GM19035 (cell line): ENCODE data around the gene RAPGEF6.
A peak's percentile ranks its signal among the peaks of the same experiment; 100 is the strongest.

ENCODE experiments used
- ATAC-seq: cut with Tn5 transposase; IDR thresholded peaks from one replicate; pipeline ENCODE4 v1.9.1; 2021; ENCODE audit not compliant: unreplicated experiment

Gene RAPGEF6

DNA sequence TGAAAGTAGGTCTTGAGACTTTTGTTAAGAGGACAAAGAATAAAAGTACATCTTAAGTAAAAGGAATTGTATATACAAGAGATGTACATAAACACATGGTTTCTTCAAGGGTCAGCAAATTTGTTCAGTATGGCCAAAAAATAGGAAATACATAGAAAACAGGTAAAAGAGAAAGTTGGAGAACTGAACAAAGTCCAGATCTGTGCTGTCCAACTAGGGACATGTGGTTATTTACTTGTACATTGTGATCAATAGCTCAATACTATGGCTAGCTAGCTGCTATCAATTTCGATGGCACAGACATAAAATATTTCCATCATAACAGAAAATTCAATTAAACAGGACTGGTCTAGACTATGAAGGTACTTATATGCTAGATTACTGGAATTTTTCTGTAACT lies 92.3 kb downstream of the RAPGEF6 start:
- ATAC-seq, result no peak

DNA sequence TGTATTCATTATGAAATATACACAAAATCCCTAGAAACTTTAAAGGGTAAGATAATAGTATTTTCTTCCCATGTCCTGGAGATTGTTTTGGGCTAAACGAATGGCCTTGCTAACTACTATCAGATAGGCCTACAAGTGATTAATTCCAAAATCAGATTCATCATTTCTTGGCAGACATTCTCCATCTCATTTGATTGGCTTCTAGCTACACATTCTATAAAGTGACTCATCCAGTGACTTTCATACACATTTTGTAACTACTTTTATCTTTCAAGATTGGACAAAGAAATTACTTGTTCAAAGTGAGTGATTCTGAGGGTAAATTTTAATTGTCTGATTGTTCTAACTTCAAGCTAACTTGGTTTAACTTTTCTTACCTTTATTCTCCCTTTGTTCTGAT lies 93.3 kb downstream of the RAPGEF6 start:
- no peak for ATAC-seq

DNA sequence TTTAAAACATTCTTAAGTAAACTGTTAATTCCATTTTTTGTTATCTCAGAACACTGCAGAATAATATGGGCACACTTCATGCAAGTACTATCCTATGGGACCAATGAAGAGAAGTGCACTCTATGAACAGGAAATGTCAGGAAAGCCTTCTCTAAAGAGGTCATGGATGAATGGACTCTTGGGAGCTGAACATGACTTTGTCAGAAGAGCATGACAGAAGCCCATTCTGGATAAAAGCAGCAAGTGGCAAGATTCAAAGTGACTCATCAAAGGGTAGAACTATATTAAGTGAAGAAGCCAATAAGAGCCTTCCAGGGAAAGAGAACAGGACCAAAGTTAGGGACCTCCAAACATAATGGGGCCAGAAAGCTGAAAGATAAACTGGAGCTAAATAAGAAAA lies 94.0 kb downstream of the RAPGEF6 start:
- no peak for ATAC-seq

DNA sequence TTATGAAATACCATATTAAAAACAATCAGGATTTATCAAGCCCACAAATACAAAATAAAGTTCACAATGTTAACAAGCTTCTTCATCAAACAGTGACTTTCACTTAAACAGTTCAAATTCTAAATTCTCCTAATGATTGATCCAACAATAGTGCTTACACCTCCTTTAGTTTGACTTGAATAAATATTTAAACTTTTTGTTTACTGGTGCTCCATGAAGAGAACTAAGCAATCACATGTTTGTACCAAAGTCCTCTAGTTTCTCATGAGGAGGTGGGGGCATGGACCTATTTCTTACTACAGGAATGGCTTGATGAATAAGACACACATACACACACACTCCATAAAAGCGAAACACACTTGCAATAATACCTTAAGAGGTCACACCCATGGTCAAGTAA lies 95.8 kb downstream of the RAPGEF6 start:
- no peak for ATAC-seq

DNA sequence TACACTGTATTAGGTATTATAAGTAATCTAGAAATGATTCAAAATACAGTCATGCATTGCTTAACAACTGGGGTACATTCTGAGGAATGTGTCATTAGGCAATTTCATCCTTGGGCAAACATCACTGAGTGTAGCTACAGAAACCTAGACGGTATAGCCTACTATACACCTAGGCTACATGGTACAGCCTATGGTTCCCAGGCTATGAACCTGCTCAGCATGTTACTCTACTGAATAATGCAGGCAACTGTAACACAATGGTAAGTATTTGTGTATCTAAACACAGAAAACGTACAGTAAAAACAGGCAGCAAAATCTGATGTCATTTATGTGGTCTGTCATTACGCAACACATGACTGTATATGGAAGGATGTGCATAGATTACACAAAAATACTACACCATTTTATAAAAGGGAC lies 96.8 kb downstream of the RAPGEF6 start:
- no peak for ATAC-seq

DNA sequence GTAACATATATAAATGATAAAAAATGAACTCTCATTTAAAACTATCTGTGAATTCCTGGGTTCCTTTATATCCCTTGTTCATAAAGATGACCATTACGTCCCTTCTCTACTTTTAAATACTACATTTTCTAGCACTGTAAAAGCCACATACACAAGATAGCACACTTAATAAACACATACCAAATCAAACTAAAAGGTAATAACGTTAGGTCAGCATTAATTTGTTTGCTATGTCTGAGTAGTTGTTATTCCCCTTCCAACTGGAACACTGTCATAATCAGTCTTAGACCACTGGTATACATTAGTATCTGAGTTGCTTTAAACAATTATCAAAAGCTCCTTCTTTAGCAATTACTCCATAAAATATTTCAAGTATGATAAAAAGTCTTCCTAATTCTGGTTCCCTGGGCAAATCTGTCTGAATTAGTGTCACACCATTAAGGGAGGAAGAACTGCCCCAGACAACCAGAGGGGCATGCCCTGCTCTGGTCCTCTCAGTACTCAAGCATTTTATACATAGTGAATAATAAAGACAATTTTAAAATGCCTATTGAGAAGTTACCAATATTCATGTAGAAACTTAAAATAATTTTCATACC lies 98.1 kb downstream of the RAPGEF6 start:
- no peak for ATAC-seq

DNA sequence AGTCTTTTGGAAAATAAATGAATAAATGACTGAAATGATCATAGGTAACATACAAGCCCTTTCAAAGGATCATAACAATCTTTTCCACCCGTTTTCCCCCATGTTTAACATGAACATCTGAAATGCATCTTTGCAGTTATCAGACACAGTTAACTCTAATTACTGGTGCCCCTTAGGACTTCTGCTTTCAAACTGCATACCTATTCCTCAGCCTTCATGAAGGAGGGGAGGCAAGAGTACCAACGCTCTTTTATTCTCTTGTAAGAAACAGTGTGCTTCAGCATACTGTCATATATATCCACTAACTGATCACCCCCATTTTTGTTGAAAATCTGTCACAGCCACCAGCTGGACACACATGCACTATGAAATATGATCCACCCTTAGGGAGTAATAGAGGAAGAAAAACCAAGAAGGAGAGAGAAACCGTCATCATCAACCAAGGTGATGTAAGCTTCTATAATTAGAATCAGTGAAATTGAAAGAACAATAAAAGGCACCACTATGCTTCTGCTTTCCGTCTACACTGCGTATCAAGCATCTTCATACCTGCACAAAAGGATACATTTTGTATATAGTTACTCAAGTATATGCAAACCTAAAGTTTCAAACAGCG lies 98.7 kb downstream of the RAPGEF6 start:
- ATAC-seq, result peak; percentile 88

DNA sequence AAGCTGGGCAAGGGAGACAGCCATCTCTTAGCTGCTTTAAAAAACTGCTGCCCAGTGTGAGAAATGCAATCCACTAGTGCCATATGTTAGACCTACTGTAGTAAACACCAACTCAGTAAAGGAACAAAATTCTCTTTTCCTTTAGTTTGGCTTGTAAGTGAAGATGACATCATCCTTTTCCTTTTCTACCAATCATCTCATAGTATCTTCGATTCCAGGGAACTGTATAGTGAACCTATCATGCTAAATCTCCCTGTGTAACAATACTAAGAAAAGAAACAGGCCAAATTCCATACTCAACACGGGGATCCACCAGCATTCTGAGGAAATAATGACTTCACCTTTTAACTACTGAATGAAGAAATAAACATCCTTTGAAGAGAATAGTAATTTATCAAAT lies 100.1 kb downstream of the RAPGEF6 start:
- ATAC-seq, result no peak

DNA sequence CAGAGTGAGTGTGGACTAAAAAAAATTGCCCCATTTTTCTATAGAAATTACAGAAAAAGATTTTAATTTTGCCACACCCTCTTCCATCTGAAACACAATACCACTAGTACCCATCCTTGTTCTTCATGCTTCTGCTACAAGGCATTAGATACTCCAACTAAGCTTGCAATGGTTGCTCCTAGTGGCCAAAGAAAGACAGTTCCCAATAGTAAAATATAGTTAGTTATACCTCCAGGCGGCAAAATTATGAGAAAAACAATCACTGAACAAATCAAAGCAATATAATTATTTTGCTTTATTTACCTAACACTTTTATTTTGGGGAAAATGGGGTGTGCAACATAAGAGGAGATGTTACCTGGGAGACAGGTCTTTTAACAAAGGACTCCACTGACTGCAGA lies 101.2 kb downstream of the RAPGEF6 start:
- no peak for ATAC-seq

DNA sequence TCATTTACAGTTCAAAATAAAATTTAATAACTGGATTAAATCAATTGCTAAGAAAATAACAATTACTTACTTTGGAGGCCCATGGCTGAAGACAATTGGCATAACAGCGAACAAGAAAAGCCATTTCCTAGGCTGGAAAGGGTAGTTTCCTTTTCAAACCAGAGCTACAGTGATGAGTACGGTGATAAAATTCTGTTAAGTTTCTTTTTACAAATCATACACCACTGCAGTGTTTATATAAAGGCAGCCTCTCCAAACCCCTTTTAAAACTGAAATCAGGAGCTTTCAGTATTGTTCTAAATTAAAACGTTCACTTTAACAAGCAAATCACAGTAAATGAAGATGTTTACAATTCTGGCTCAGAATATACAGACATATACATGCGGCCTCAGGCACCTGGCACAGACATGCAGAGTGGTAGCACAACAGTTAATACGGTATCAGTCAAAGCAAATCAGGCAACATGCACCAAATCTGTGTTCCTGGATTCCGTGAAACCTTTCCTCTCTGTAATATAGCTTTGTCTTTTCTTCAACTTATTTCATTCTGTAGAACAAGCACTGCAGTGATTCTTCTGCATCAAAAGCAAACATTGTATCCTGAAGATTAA lies 102.9 kb downstream of the RAPGEF6 start:
- no peak for ATAC-seq

DNA sequence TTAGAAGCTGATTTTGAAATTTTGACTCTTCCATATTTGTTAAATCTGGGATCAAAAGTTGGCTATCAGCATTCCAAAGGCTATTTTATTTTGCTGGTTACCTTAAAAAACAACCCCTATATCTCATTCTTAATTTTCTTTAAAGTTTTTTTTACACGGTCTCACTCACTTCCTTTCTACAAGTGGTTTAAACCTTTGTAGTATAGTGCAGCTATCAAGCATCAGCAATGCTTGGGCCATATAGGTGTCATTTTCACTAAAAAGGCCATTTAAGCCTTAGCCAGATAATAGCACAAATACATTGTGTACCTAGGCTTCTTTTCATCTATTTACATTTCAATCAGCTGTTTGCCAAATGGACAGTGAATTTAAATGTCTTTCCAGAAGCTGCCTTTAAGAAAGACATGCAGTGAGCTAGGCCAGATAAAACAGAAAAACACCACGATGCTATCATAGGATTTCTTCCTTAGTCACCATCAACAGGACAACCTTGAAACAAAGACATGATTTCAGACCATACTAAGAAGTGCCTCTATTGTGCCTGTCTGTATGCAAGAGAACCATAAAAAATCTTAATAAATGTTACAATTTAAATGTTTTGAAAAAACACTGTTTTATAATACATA lies 104.2 kb downstream of the RAPGEF6 start:
- no peak for ATAC-seq

DNA sequence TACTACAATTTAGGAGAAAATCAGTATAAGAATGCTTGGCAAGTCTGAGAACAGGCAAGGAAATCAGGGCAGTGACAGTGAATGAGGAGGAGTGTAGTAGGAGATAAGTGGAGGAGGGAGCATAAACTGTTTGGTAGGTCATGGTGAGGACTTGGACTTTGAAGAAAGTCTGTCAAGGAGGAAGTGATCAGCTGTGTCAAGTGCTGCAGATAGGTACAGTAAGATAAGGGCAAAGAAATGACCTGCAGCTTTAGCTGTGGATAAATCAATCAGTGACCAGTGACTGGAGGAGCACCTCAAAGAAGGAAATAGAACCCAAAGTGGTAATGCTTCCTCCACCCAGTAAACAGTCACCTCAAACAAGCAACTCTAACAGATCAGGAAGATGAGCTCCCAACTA lies 106.3 kb downstream of the RAPGEF6 start:
- no peak for ATAC-seq

DNA sequence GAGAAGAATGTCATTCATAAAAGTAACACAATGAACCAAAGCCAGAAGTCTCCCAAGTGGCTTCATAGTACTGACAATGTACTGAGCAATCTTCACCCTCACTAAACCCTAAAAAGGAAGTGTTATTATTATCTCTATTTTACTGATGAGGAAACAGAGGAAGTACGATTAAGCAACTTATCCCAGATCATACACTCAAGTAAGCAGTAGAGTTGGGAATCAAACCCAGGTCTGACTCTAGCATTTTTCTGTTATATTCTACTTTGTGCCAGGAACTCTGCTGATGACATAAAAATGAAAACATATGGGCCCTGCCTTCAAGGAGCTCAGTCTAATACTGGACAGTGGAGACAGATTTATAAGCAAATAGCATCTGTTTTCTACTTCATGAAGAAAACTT lies 109.2 kb downstream of the RAPGEF6 start:
- ATAC-seq, result no peak

DNA sequence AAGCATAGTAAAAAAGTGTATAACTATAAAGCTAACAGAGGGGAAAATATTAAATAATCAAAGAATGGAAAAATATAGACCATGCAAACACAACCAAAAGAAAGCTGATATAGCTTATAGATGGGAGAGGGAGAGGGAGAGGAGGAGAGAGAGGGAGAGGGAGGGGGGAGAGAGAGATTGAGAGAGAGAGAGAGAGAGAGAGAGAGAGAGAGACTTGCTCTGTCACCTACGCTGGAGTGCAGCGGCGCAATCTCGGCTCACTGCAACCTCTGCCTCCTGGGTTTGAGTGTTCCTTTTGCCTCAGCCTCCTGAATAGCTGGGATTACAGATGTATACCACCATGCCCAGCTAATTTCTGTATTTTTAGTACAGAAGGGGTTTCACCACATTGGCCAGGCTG lies 110.6 kb downstream of the RAPGEF6 start:
- no peak for ATAC-seq

DNA sequence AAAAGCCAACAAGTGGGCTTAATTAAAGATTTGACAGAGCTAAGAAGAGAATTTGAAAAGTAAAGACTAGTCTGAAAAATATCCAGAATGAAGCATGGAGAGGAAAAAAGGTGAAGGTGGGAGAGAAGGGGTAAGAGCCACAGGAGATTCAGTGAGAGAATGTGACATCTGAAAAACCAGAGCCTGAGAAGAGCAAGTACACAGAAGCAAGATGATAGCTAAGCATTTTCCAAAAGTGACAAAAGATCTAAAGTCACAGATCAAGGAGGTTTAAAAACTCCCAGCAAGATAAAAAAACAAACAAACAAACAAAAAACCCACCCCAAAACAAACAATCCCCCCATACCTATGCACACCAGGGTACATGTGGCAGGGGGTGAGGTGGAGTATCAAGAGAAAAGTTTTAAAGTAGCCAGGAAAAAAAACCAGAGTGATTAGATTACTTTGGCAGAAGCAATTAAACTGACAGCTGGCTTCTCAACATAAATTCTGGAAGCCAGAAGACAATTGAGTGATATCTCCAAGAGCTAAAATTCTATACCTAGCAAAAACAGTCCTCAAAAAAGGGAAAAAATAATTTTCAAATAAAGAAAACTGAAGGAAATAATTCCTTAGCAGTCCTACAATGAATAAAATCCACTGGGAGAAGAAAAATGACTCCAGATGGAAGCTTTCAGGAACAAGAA lies 111.4 kb downstream of the RAPGEF6 start:
- no peak for ATAC-seq

DNA sequence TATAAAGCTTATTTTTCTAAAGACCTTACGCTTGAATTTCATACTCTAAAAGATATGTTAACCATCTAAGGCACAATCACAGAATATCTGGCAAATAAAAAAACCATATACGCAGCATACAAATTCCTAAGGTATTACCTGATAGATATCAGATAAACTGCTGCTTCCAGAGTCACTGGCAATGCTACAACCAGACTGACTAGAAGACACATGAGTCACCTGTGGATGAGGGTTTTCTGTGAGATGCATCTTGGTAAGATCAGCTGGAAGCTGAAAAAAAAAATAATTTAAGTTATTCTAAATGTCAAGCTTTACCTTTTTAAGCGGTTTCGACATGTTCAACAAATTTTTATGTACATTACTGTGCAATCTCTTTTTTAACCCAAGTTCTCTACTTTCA lies 113.8 kb downstream of the RAPGEF6 start:
- ATAC-seq, result no peak

DNA sequence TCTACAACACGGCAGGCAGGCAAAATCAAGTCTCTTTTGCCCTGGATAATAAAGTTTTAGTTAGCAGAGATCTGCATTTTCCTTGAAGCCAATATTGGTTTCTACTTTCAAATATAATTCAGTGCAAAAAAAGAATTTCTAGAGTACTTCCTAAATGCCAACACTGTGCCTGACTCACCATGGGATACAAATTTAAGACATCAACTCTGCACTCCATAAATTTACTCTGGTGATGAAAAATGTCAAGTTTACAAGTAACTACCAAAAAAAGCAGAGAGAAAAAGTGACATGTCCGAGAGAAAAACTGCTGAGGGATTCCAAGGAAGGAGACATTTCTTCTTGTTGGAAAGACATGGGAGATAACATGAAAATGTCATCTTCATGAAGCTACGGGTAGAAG lies 119.7 kb downstream of the RAPGEF6 start:
- ATAC-seq, result no peak

DNA sequence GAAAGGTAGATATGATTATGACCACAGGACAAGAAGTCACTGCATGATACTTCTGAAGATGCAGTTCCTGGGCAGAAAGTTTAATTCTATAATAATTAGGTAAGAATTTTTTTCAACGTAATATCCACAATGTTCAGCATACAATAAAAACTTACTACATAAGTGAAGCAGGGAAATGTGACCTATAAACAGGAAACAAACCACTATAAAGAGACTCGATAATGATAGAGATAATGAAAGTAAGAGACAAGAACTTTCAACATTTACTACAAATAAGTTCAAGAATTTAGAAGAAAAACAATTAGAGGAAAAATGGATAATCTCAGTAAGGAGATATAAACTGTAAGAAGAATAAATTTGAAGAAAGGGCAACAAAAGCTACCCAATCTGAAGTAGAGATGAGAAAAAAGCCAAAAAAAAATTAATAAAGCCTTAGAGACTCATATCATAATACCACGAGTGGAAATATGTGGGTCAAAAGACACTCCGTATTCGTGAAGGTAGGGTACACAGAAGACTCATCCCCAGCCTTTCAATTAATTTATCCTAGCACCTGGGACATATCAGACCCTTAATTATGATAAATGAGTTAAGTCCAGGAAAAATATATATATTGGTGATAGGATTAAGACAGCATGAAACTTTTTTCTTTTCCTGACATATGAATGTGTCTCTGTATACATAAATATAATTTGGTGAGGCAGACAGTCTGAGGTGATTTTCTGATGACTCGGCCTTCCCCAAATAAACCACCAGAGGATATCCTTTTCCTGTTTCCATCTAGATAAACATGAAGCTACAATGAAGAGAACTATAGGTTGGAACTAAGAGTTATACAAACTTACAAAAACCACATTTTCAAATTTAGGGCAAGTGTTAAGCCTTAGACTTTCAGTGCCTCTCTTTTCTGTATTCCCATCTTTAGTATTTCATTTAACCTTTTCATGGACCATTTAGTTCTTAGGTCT lies 120.4 kb downstream of the RAPGEF6 start:
- ATAC-seq, result no peak

DNA sequence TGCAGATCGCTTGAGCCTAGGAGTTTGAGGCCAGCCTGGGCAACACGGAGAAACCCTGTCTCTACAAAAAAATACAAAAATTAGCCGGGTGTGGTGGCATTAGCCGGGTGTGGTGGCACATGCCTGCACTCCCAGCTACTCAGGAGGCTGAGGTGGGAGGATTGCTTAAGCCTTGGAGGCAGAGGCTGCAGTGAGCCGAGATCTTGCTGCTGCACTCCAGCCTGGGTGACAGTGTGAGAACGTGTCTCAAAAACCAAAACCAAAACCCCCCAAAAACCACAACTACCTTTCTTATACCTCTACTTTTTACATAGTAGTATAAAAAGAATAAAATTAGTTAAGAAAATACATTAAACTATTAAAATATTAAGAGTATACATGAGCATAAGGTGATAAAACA lies 121.2 kb downstream of the RAPGEF6 start:
- ATAC-seq, result peak; percentile 47

DNA sequence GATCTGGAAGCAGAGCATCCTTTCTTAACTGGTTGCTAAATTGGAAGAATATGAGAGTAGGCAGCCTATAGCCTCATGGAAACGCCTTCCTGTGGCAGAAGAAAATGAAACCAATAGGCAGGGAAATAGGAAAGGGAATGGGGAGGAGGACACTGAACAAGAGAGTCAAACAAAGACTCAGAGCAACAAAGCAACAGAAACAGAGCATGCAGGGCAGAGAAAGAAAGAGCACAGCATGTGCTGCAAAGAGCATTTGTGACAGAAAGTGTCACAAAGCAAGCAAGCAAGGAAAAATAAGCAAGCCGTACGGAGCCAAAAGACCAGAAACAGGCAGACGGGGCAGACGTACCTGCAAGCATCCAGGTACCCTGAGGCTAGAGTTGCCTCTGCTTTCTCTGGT lies 123.1 kb downstream of the RAPGEF6 start:
- no peak for ATAC-seq

DNA sequence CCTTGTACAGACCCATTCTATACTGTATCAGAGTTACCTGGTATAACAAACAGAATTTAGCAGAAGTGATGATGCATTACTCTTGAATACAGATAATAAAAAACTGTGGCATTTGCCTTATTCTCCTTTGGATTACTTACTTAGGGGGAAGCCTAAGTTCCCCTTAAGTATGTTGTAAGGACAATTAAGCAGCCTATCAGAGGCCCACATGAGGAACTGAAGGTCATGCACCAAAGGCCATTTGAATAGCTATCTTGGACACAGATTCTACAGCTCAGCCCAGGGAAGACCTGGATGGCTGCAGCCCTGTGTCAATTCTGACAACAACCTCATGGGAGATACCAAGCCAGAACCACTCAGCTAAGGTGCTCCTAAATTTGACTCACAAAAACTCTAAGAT lies 125.2 kb downstream of the RAPGEF6 start:
- ATAC-seq, result no peak
